ENCODE data around the gene PDIA4. TPM values are rescaled to one million over a fixed set of nuclear protein-coding genes. Genes with fewer than 3 reads are reported as not detected.

Gene PDIA4
- total RNA-seq, 2 donors from 2014 or later = 63.1 to 84.8 TPM

GRCh38 chr7:148967032-148967372 is 61.3 kb downstream of the PDIA4 start:
- Mint-ChIP-seq H3K9me3 (no peaks in the 10 kb centered on the region), H3K27ac (no peak overlapping the region), H3K4me1 (ENCODE audit: low read depth) (peaks cover 36% of the 10 kb centered on the region), H3K27me3 (ENCODE audit: low read depth) (peaks cover 6% of the 10 kb centered on the region), H3K4me3 (peak overlapping the region; percentile 82 to 90), H3K36me3 (ENCODE audit: insufficient read depth in 2 of 2) (no peaks in the 10 kb centered on the region)
- DNase-seq = no peak
- ATAC-seq (replicated peaks in 1 of 2) = peak; percentile 14 to 31

GRCh38 chr7:148964483-148965267 is 63.6 kb downstream of the PDIA4 start:
- Mint-ChIP-seq H3K27ac (no peak overlapping the region), H3K4me1 (ENCODE audit: low read depth) (peaks cover 37% of the 10 kb centered on the region), H3K27me3 (ENCODE audit: low read depth) (peaks cover 6% of the 10 kb centered on the region), H3K36me3 (ENCODE audit: insufficient read depth in 2 of 2) (no peaks in the 10 kb centered on the region), H3K9me3 (no peaks in the 10 kb centered on the region), H3K4me3 (peak overlapping the region; percentile 85 to 96)
- no peak for ATAC-seq (replicated peaks in 1 of 2)
- no peak for DNase-seq

- H3K9me3 Mint-ChIP-seq = no peaks in the 10 kb centered on the region
- peak in 1 of 2 donors; percentile 1 for ATAC-seq (replicated peaks in 1 of 2)
- H3K27me3 Mint-ChIP-seq (ENCODE audit: low read depth) = peaks cover 6% of the 10 kb centered on the region
- peak overlapping the region; percentile 97 for H3K27ac Mint-ChIP-seq
- peaks cover 37% of the 10 kb centered on the region for H3K4me1 Mint-ChIP-seq (ENCODE audit: low read depth)
- peak overlapping the region; percentile 85 to 96 for H3K4me3 Mint-ChIP-seq
- H3K36me3 Mint-ChIP-seq (ENCODE audit: insufficient read depth in 2 of 2) = no peaks in the 10 kb centered on the region
- no peak for DNase-seq
Observed at GRCh38 chr7:148963583-148964482, 64.5 kb downstream of the PDIA4 start.

- Mint-ChIP-seq H3K9me3 (no peaks in the 10 kb centered on the region), H3K27ac (peak overlapping the region; percentile 97), H3K36me3 (ENCODE audit: insufficient read depth in 2 of 2) (no peaks in the 10 kb centered on the region), H3K4me1 (ENCODE audit: low read depth) (peaks cover 37% of the 10 kb centered on the region), H3K4me3 (peak overlapping the region; percentile 85 to 96), H3K27me3 (ENCODE audit: low read depth) (peaks cover 6% of the 10 kb centered on the region)
- ATAC-seq (replicated peaks in 1 of 2) = peak; percentile 66 to 71
- DNase-seq = peak; percentile 69
Observed at GRCh38 chr7:148962823-148963582, 65.3 kb downstream of the PDIA4 start.

- H3K4me3 Mint-ChIP-seq = peak overlapping the region; percentile 85 to 96
- H3K27ac Mint-ChIP-seq = peak overlapping the region; percentile 97
- peaks cover 37% of the 10 kb centered on the region for H3K4me1 Mint-ChIP-seq (ENCODE audit: low read depth)
- peaks cover 6% of the 10 kb centered on the region for H3K27me3 Mint-ChIP-seq (ENCODE audit: low read depth)
- ATAC-seq (replicated peaks in 1 of 2) (peak; percentile 1 to 3), DNase-seq (no peak)
- H3K9me3 Mint-ChIP-seq = no peaks in the 10 kb centered on the region
- H3K36me3 Mint-ChIP-seq (ENCODE audit: insufficient read depth in 2 of 2) = no peaks in the 10 kb centered on the region
Observed at GRCh38 chr7:148962440-148962822, 65.9 kb downstream of the PDIA4 start.

GRCh38 chr7:148959726-148960125 is 68.6 kb downstream of the PDIA4 start:
- ATAC-seq (replicated peaks in 1 of 2) (no peak), DNase-seq (no peak)
- Mint-ChIP-seq H3K9me3 (no peaks in the 10 kb centered on the region), H3K36me3 (ENCODE audit: insufficient read depth in 2 of 2) (no peaks in the 10 kb centered on the region), H3K27ac (no peak overlapping the region), H3K4me3 (no peak overlapping the region), H3K4me1 (ENCODE audit: low read depth) (peaks cover 28% of the 10 kb centered on the region), H3K27me3 (ENCODE audit: low read depth) (peaks cover 6% of the 10 kb centered on the region)

- Mint-ChIP-seq H3K9me3 (no peaks in the 10 kb centered on the region), H3K36me3 (ENCODE audit: insufficient read depth in 2 of 2) (no peaks in the 10 kb centered on the region), H3K4me3 (no peak overlapping the region), H3K27me3 (ENCODE audit: low read depth) (no peaks in the 10 kb centered on the region), H3K27ac (peak overlapping the region; percentile 30), H3K4me1 (ENCODE audit: low read depth) (peaks cover 12% of the 10 kb centered on the region)
- ATAC-seq (replicated peaks in 1 of 2) = no peak
- DNase-seq = no peak
Observed at GRCh38 chr7:148958061-148958460, 70.2 kb downstream of the PDIA4 start.

- H3K27me3 Mint-ChIP-seq (ENCODE audit: low read depth) = no peaks in the 10 kb centered on the region
- H3K4me1 Mint-ChIP-seq (ENCODE audit: low read depth) = no peaks in the 10 kb centered on the region
- no peak for ATAC-seq (replicated peaks in 1 of 2)
- H3K9me3 Mint-ChIP-seq = no peaks in the 10 kb centered on the region
- no peak for DNase-seq
- no peak overlapping the region for H3K4me3 Mint-ChIP-seq
- H3K36me3 Mint-ChIP-seq (ENCODE audit: insufficient read depth in 2 of 2) = no peaks in the 10 kb centered on the region
- no peak overlapping the region for H3K27ac Mint-ChIP-seq
Observed at GRCh38 chr7:148954766-148955165, 73.5 kb downstream of the PDIA4 start.

- no peak overlapping the region for H3K4me3 Mint-ChIP-seq
- no peaks in the 10 kb centered on the region for H3K27me3 Mint-ChIP-seq (ENCODE audit: low read depth)
- H3K9me3 Mint-ChIP-seq = no peaks in the 10 kb centered on the region
- DNase-seq = no peak
- no peaks in the 10 kb centered on the region for H3K4me1 Mint-ChIP-seq (ENCODE audit: low read depth)
- H3K36me3 Mint-ChIP-seq (ENCODE audit: insufficient read depth in 2 of 2) = no peaks in the 10 kb centered on the region
- H3K27ac Mint-ChIP-seq = no peak overlapping the region
- ATAC-seq (replicated peaks in 1 of 2) = no peak
Observed at GRCh38 chr7:148953676-148954075, 74.6 kb downstream of the PDIA4 start.

Other genes starting within 250 kb of the PDIA4 start
- 100 to 1,000 TPM in 1 of 2 donors, 10 to 100 TPM in 1; 95.9 to 117 TPM for gene EZH2, start 144.2 kb downstream of the PDIA4 start, total RNA-seq
- gene ZNF786, start 62.2 kb upstream of the PDIA4 start, total RNA-seq = 1 to 10 TPM; 5.6 to 7.3 TPM
- gene ZNF425, start 97.8 kb upstream of the PDIA4 start, total RNA-seq = 1 to 10 TPM; 2.8 to 3.6 TPM
- gene ZNF398, start 118.9 kb upstream of the PDIA4 start, total RNA-seq = 10 to 100 TPM; 15.0 to 18.9 TPM
- gene ZNF282, start 167.0 kb upstream of the PDIA4 start, total RNA-seq = 100 to 1,000 TPM in 1 of 2 donors, 10 to 100 TPM in 1; 59.5 to 161 TPM
- 10 to 100 TPM; 18.7 to 28.0 TPM for gene ZNF212, start 211.1 kb upstream of the PDIA4 start, total RNA-seq
- 10 to 100 TPM; 28.4 to 32.4 TPM for gene ZNF783, start 233.7 kb upstream of the PDIA4 start, total RNA-seq